HUES48 (cell line): ENCODE data around the gene GPR3.

Experiments used
- H3K27ac ChIP-seq: one replicate; pipeline ENCODE4 v1.7.0; 2013; ENCODE audit warnings: low read depth, low read length, inconsistent platforms
- H3K27me3 ChIP-seq: 2 replicates; pipeline ENCODE4 v1.6.1; 2013; ENCODE audit warnings: mild to moderate bottlenecking, low read length; ENCODE audit not compliant: control insufficient read depth, insufficient read depth
- H3K36me3 ChIP-seq: 2 replicates; pipeline ENCODE4 v1.6.1; 2013; ENCODE audit warnings: low read length; ENCODE audit not compliant: control insufficient read depth, insufficient read depth
- H3K4me1 ChIP-seq: 2 replicates; pipeline ENCODE4 v1.6.1; 2013; ENCODE audit warnings: mild to moderate bottlenecking, low read length; ENCODE audit not compliant: control insufficient read depth, insufficient read depth
- H3K4me3 ChIP-seq: 2 replicates; pipeline ENCODE4 v1.5.1; 2013; ENCODE audit warnings: mild to moderate bottlenecking, low read depth, low read length
- H3K9ac ChIP-seq: 2 replicates; pipeline ENCODE4 v1.6.1; 2013; ENCODE audit warnings: mild to moderate bottlenecking, low read depth, low read length, moderate library complexity
- H3K9me3 ChIP-seq: 2 replicates; pipeline ENCODE4 v1.6.1; 2013; ENCODE audit warnings: low read length; ENCODE audit not compliant: control insufficient read depth, insufficient read depth

The GPR3 gene

GRCh38 chr1:27433706-27434105 is 41.3 kb downstream of the GPR3 start:
- Histone ChIP-seq H3K27me3 (no peaks in the 10 kb centered on the region), H3K36me3 (no peaks in the 10 kb centered on the region), H3K9me3 (no peaks in the 10 kb centered on the region), H3K9ac (no peak overlapping the region), H3K4me3 (no peak overlapping the region), H3K4me1 (peaks cover 50% of the 10 kb centered on the region), H3K27ac (no peak overlapping the region)

- no peaks in the 10 kb centered on the region for H3K27me3 ChIP-seq
- peaks cover 42% of the 10 kb centered on the region for H3K4me1 ChIP-seq
- H3K27ac ChIP-seq: no peak overlapping the region
- no peak overlapping the region for H3K9ac ChIP-seq
- H3K4me3 ChIP-seq: no peak overlapping the region
- no peaks in the 10 kb centered on the region for H3K36me3 ChIP-seq
- H3K9me3 ChIP-seq: no peaks in the 10 kb centered on the region
Observed at GRCh38 chr1:27435566-27436203, 43.3 kb downstream of the GPR3 start.

- H3K27me3 ChIP-seq: no peaks in the 10 kb centered on the region
- no peak overlapping the region for H3K27ac ChIP-seq
Observed at GRCh38 chr1:27436204-27437159, 44.1 kb downstream of the GPR3 start.

GRCh38 chr1:27438621-27439061 is 46.2 kb downstream of the GPR3 start:
- Histone ChIP-seq H3K36me3 (no peaks in the 10 kb centered on the region), H3K4me3 (no peak overlapping the region), H3K27ac (no peak overlapping the region), H3K9me3 (no peaks in the 10 kb centered on the region), H3K4me1 (peaks cover 28% of the 10 kb centered on the region), H3K27me3 (no peaks in the 10 kb centered on the region), H3K9ac (no peak overlapping the region)

More at GRCh38 chr1:27436204-27437159, 44.1 kb downstream of the GPR3 start:
- H3K9ac ChIP-seq: no peak overlapping the region
- H3K4me1 ChIP-seq: peaks cover 34% of the 10 kb centered on the region
- no peaks in the 10 kb centered on the region for H3K36me3 ChIP-seq
- H3K9me3 ChIP-seq: no peaks in the 10 kb centered on the region
- no peak overlapping the region for H3K4me3 ChIP-seq

- H3K36me3 ChIP-seq: no peaks in the 10 kb centered on the region
- peaks cover 28% of the 10 kb centered on the region for H3K4me1 ChIP-seq
- H3K27me3 ChIP-seq: no peaks in the 10 kb centered on the region
- no peak overlapping the region for H3K9ac ChIP-seq
- H3K27ac ChIP-seq: no peak overlapping the region
- no peak overlapping the region for H3K4me3 ChIP-seq
- H3K9me3 ChIP-seq: no peaks in the 10 kb centered on the region
Observed at GRCh38 chr1:27439150-27439549, 46.7 kb downstream of the GPR3 start.

- Histone ChIP-seq H3K9me3 (no peaks in the 10 kb centered on the region), H3K36me3 (no peaks in the 10 kb centered on the region), H3K27ac (no peak overlapping the region), H3K4me3 (no peak overlapping the region), H3K4me1 (no peaks in the 10 kb centered on the region), H3K9ac (no peak overlapping the region), H3K27me3 (no peaks in the 10 kb centered on the region)
Observed at GRCh38 chr1:27444632-27445031, 52.2 kb downstream of the GPR3 start.
